Effector memory CD8-positive, alpha-beta T cell (primary cell): Measurements from ENCODE around the gene SKP1.

Source experiments
- ATAC-seq: fragments of 150-1000 bp; cut with Tn5 transposase; replicated peaks from 2 replicates; pipeline ENCODE4 v1.10.0; 2021; ENCODE audit warnings: mild to moderate bottlenecking, moderate library complexity
- DNase-seq, 3 experiments: peaks; one replicate each; pipeline ENCODE4 v3.0.0; 2021
- H3K27ac Mint-ChIP-seq, 2 donors: one replicate each; pipeline ENCODE4 v1.8.0; 2022; ENCODE audit warnings: mild to moderate bottlenecking in 2 of 2, mixed read lengths in 2 of 2, moderate library complexity in 2 of 2
- H3K27me3 Mint-ChIP-seq, 2 donors: one replicate each; pipeline ENCODE4 v1.8.0; 2022; ENCODE audit warnings: mixed read lengths in 2 of 2
- H3K36me3 Mint-ChIP-seq: one replicate; pipeline ENCODE4 v1.8.0; 2022; ENCODE audit warnings: mild to moderate bottlenecking, moderate library complexity, mixed read lengths; ENCODE audit not compliant: insufficient read depth
- H3K4me1 Mint-ChIP-seq, 2 donors: one replicate each; pipeline ENCODE4 v1.8.0; 2022; ENCODE audit warnings: low read depth in 2 of 2, mixed read lengths in 2 of 2
- H3K4me3 Mint-ChIP-seq, 2 donors: one replicate each; pipeline ENCODE4 v1.8.0; 2022; ENCODE audit warnings: mild to moderate bottlenecking in 2 of 2, mixed read lengths in 2 of 2, moderate library complexity in 2 of 2
- H3K9me3 Mint-ChIP-seq, 2 donors: one replicate each; pipeline ENCODE4 v1.8.0; 2022; ENCODE audit warnings: mixed read lengths in 2 of 2

The SKP1 gene

DNA sequence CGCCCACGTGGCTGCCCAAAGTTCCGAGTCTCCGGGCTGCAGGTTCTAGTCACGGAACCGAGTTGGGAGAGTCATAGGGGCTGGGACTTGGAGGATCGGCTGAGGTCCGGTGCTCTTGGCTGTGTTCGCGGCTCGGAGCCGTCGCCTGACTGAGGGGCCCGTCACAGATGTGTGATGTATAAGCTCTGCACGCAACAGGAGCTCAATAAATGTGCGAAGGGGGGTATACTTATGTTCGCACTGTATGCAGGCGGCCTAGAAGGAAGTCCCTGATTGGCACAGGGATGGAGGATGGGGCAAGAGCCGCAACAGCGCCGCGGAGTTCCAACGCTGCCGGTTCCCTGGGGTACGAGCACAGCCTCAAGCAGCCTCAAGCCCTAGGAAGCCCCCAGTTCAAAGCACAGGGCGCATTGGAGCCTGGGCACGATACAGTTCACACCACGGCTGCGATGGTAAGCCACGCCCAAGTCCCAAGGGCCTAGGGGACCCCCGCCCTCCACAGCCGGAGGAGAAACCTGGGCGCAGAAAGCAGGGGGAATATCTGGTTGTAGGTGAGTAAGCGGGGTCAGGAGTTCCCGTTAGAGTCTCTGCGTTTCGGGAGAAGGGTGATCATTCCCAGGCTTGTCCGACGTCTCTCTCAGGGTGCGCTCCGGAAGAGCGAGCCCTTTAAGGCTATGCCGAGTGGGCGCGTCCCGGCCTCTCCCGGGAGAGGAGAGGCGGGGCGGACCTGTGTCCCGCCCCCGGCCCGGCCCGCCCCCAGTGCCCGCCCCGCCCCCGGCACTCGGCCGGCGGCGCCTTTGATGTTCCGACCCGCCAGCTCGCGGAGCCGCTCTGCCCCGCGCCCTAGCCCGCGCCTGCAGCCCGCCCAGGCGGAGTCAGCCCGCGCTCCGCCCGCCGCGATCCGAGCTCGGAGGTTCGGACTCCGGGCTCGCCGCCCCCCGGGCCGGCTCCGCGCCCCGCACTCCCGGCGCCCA lies 62.6 kb downstream of the SKP1 start, which contains the start of gene TCF7:
TSS of gene TCF7 (plus strand) at position 780 of the 974 bp plus-strand sequence. CDS start 226 bp downstream, outside the sequence.
- peak; percentile 66 for ATAC-seq
- DNase-seq: peak; percentile 65 to 74 (median 67)
- Mint-ChIP-seq H3K27ac (peak within 1 kb of the TSS; percentile 95 to 99), H3K4me1 (peaks cover 46 to 66% of the 10 kb centered on the region in 2 donors), H3K27me3 (no peaks in the 10 kb centered on the region), H3K9me3 (no peaks in the 10 kb centered on the region), H3K36me3 (peaks cover 70% of the 10 kb centered on the region), H3K4me3 (peak within 1 kb of the TSS; percentile 87 to 89)

DNA sequence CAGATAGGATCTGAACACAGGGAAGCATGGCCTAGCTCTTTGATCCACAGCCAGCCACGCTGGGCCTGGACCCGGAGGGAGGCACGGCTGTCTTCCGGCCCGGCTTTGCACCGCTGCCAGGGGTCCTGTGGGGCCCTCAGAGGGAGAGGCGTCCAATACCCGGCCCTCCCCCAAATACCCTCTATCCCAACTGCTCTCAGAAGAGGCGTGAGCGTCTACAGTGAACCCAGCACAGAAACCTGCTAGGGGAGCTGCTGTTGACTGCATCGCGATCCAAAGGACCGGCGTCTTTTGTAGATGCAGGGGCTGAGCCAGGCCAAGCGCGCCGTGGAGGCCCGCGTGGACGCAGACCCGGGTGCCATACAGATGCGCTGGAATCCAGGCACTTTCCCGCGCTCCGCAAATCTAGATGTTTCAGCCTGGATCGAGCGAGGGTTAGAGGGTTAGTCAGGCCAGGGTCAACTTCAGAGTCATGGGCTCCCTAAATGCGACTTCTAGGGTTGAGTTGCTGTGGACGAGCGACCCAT lies 63.3 kb downstream of the SKP1 start:
- Mint-ChIP-seq H3K27me3 (no peaks in the 10 kb centered on the region), H3K4me1 (peaks cover 39 to 58% of the 10 kb centered on the region in 2 donors), H3K4me3 (peak overlapping the region; percentile 87 to 89)

DNA sequence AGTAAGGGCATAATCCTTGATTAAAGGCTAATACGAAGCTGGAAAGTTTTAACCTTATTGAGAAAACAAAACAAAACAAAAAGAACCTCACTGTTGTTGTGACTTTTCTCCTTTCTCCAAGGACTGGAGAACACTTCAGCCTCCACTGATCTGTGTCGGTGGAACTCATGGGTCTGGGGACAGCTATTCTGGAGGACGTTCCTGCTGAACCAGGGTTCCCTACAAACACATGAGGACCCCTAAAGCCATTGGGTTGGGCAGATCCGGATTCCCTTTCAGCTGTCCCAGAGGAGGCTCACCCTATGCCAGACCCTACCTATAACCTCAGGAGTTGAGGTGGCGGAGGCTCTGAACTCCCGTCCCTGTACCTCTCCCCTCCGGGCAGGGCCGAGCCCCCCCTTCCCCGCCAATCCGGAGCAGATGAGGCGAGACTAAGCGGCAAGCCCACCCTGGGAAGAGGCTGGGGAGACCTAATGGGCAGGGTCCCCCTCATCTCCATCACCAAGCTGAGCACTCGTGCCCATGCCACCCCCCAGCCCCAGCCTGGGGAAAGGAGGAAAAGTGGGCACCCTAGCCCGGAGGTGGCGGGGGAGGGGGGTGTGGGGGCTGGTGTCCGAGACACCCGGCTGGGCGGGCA lies 63.9 kb downstream of the SKP1 start:
- Mint-ChIP-seq H3K27ac (peak overlapping the region; percentile 77 to 94), H3K36me3 (peaks cover 57% of the 10 kb centered on the region), H3K4me1 (peaks cover 38 to 52% of the 10 kb centered on the region in 2 donors)

More for the DNA sequence above, 63.3 kb downstream of the SKP1 start:
- H3K9me3 Mint-ChIP-seq: no peaks in the 10 kb centered on the region
- DNase-seq: no peak
- H3K36me3 Mint-ChIP-seq: peaks cover 63% of the 10 kb centered on the region
- peak overlapping the region; percentile 94 for H3K27ac Mint-ChIP-seq
- ATAC-seq: no peak

DNA sequence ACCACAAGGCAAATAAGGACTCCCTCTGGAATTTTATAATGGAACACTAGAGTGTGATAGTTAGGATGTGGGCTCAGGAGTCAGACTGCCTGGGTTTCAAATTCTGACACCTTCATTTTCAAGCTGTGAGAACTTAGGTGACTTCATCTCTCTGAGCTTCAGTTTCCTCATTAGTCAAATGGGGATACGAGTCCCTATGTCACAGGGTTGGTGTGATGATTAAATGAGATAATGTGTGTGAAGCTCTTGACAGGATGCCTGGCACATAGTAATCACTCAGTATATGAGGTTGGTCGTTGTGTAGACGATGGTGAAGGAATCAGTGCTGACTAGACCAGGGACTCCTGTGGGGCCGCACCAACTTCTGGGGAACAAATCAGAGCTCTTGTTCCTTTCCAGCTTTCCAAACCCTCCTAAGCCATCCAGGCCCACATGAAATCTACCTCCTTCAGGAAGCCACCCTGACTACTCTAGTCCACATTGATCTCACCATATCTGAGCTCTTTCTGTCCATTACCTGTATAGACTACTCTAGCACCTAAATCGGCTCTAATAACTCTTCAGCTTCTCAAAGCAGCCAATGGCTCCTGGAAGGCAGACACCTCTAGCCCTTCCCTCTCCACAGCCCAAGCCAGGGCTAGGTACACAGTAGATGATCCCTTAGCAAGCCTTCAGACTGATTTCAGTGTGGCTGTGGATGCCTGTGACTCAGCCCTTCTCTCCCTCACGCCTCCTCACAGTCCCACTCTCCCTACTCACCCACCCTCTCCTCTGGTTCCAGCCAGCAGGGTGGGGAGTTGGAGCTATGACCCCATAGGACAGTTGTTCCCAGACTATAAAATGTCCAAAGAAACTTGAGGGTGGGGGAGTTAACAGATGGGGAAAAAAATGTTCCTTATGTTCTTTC lies 64.8 kb downstream of the SKP1 start:
- Mint-ChIP-seq H3K27me3 (no peaks in the 10 kb centered on the region), H3K4me1 (peaks cover 36 to 50% of the 10 kb centered on the region in 2 donors), H3K4me3 (peak overlapping the region; percentile 51 to 89), H3K36me3 (peaks cover 48% of the 10 kb centered on the region), H3K27ac (peak overlapping the region; percentile 77 to 92), H3K9me3 (no peaks in the 10 kb centered on the region)
- DNase-seq: no peak
- peak; percentile 43 for ATAC-seq

More for the DNA sequence above, 63.9 kb downstream of the SKP1 start:
- Mint-ChIP-seq H3K27me3 (no peaks in the 10 kb centered on the region), H3K4me3 (peak overlapping the region; percentile 51 to 89), H3K9me3 (no peaks in the 10 kb centered on the region)
- DNase-seq: no peak
- no peak for ATAC-seq

DNA sequence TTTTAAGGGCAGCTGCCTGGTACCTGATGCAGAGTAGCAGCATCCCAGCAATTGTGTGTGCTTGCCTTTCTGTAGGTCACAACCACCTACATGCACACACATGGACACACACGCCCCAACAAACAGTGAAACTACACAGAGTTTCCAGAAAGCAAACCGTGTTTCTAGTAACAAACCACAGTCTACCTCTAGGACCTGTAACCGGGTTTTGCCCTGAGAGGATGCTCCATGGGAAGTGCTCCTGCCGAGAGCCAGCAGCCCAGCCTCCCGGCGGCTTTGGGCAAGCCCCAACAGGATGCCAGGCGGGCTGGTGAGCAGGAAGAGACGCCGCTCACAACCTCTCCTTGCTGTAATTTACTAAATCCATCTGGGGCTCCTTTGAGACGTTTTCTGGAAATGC lies 66.4 kb downstream of the SKP1 start:
- H3K4me3 Mint-ChIP-seq: no peak overlapping the region
- H3K4me1 Mint-ChIP-seq: peaks cover 38 to 54% of the 10 kb centered on the region in 2 donors
- no peaks in the 10 kb centered on the region for H3K27me3 Mint-ChIP-seq
- ATAC-seq (no peak), DNase-seq (no peak)
- H3K27ac Mint-ChIP-seq: peak overlapping the region in 1 of 2 donors; percentile 77
- H3K9me3 Mint-ChIP-seq: no peaks in the 10 kb centered on the region
- peaks cover 37% of the 10 kb centered on the region for H3K36me3 Mint-ChIP-seq

DNA sequence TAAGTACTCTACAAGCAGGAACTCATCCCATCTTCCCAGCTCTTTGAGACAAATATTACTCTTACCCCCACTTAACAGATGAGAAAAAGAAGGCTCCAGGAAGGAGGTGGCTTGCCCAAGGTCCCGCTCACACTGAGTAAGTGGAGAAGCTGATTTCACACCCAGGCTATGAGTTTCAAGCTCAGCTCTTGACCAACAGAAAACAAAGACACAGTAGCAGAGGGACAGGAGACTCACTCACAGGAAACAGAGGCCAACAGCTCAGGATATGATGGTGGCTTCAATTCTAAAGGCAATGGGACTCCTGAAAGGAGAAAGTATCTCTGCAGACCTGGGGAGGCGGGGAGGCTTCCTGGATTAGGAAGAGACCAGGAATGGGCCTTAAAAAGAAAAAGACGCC lies 69.0 kb downstream of the SKP1 start:
- no peaks in the 10 kb centered on the region for H3K9me3 Mint-ChIP-seq
- no peak for ATAC-seq
- H3K27ac Mint-ChIP-seq: peak overlapping the region in 1 of 2 donors; percentile 29
- no peak for DNase-seq
- peaks cover 28% of the 10 kb centered on the region for H3K36me3 Mint-ChIP-seq
- H3K4me1 Mint-ChIP-seq: peaks cover 51 to 55% of the 10 kb centered on the region in 2 donors
- no peaks in the 10 kb centered on the region for H3K27me3 Mint-ChIP-seq
- no peak overlapping the region for H3K4me3 Mint-ChIP-seq

DNA sequence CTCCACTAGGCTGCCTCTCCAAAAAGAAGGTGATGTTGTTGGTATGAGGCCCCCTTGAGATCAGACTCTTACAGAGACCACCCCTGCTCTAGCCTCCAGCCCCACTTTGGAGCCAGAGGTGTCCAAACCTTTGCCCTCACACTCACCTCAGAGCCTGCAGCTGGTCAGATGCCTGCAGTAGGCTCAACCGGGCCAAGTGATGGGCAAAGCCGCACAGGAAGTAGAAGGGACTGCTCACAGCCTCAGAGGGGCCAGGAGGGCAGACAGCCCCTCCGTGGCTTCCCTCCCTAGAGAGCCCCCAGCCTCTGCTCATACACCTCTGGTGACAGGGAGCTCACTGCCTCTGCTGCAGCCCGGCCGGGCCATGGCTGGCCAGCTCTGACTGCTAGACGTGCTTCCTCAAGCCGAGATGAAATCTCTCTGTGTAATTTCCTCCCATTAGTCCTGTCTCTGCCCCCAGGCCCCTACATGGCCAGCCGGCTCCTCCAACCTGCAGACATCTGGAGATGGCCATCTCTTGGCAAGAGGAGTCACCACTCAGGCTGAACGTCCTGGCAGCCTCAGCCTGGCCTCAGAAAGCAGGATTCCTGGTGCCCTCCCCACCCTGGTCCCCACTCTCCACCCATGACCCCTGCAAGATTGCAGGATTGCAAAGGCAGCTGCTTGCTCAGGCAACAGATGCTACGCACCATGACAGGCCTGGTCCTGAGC lies 69.6 kb downstream of the SKP1 start:
- Mint-ChIP-seq H3K4me3 (peak overlapping the region in 1 of 2 donors; percentile 6), H3K9me3 (no peaks in the 10 kb centered on the region), H3K4me1 (peaks cover 47 to 49% of the 10 kb centered on the region in 2 donors), H3K27ac (peak overlapping the region in 1 of 2 donors; percentile 29), H3K36me3 (peaks cover 22% of the 10 kb centered on the region), H3K27me3 (no peaks in the 10 kb centered on the region)
- DNase-seq: no peak
- no peak for ATAC-seq

DNA sequence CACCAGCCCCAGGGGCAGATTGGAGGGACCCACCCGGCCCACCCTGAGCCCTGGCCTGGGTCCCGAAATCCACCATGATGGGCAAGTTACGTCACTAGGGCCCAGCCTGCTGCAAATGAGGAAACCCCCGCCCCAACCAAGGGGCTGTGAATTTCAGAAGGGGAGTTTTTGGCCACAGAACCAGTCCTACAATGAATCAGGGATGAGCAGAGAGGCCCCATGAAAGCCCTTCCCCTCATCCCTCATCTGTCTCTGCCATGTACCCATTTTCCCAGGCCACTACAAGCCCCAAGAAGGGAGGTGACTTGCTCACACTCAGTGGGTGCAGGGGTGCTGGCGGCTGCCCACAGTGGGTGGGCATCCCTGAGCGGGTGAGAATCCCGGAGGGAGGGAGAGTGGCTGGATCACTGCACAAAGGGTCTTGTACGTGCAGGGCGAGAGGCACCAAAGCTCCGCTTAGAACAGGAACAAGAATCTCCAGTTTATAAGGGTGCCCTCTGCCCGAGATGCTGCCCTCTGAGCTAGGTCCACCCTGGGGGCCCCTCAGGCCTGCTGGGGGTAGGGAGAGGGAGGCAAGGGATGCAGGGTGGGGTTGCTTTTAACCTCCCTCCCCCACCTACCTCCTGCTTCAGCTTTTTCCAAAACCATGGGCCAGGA lies 72.6 kb downstream of the SKP1 start:
- Mint-ChIP-seq H3K27ac (peak overlapping the region; percentile 95 to 97), H3K9me3 (no peaks in the 10 kb centered on the region), H3K36me3 (peaks cover 22% of the 10 kb centered on the region), H3K4me1 (peaks cover 54 to 64% of the 10 kb centered on the region in 2 donors), H3K4me3 (peak overlapping the region; percentile 85 to 89), H3K27me3 (no peaks in the 10 kb centered on the region)
- no peak for ATAC-seq
- no peak for DNase-seq

DNA sequence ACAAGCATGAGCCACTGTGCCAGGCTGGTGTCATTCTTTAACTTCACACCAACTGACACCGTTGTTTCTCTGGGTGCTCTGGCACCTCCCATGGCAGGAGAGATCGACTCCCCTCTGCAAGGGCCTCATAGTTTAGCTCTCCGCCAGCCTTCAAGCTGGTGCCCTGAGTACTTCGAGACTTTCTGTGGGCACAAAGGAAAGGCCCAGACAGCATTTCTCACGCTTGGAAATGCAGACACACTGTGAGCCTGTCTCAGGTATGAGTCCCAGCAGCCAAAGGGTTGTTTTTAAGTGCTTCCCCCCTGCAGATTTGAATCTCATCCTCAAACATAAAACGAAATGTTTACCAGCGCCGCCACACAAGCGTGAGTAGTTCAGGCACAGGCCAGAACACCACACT lies 73.4 kb downstream of the SKP1 start:
- no peak for DNase-seq
- H3K4me3 Mint-ChIP-seq: peak overlapping the region; percentile 31 to 49
- ATAC-seq: no peak
- peak overlapping the region; percentile 29 to 97 for H3K27ac Mint-ChIP-seq
- peaks cover 54 to 68% of the 10 kb centered on the region in 2 donors for H3K4me1 Mint-ChIP-seq
- H3K27me3 Mint-ChIP-seq: no peaks in the 10 kb centered on the region
- H3K36me3 Mint-ChIP-seq: peaks cover 22% of the 10 kb centered on the region
- H3K9me3 Mint-ChIP-seq: no peaks in the 10 kb centered on the region

DNA sequence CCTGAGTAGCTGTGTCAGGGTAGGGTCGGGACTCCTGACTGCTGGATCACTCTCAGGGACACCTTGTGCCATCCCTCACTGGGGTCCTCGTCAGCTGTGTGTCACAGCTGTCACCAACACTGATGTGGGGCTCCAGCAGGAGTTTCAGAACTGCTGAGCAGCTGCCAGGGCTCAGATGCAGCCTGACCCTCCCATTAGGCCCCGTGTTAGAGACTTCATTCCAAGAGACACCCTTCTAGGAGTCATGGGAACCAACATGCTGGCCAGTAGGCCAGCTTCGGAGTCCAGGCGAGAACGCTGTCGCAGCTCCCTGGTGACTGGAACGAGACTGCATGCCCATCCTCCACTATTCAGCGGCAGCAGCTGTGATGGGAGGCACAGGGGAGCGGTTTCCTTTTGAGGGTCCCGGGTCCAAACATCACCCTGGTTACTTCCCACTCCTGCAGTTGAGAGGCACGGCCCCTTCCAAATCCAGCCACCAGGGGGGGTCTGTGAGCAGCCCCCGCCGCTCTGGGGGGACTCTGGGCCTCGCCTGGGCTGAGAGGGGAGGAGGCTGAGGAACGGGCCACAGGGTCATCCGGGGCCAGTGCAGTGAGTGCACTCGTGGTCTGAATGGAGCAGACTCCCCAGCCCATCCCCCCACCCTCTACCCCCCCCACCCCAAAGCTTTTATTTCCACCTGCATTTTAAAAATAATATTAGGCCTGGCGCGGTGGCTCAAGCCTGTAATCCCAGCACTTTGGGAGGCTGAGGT lies 74.9 kb downstream of the SKP1 start:
- Mint-ChIP-seq H3K27ac (peak overlapping the region; percentile 89 to 93), H3K27me3 (no peaks in the 10 kb centered on the region), H3K4me1 (peaks cover 49 to 60% of the 10 kb centered on the region in 2 donors), H3K4me3 (peak overlapping the region in 1 of 2 donors; percentile 6), H3K9me3 (no peaks in the 10 kb centered on the region), H3K36me3 (peaks cover 22% of the 10 kb centered on the region)
- peak; percentile 74 to 82 (median 80) for DNase-seq
- ATAC-seq: peak; percentile 28
